Measurements from ENCODE around the gene PRPF38A.

The PRPF38A gene

DNA sequence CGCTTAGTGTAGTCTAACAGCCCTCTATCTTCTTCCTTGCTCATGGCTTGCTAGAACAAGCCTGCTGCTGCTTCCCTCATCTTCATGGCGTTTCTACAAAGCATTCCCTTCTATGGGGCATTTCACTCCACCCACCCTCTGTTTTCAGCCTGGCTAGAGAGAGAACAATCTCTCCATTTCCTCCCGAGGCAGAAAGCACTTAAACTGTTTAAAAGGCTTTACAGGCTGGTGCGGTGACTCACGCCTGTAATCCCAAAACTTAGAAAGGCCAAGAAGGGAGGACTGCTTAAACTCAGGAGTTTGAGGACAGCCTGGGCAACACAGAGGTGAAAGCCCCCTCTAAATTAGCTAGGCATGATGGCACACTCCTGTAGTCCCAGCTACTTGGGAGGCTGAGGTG lies 17.9 kb upstream of the PRPF38A start:
- no peak overlapping the region for H3K4me3 ChIP-seq (ENCODE audit: low read depth, low read length)
- CTCF ChIA-PET = no interaction called here
- TF ChIP-seq, protein P1, sequence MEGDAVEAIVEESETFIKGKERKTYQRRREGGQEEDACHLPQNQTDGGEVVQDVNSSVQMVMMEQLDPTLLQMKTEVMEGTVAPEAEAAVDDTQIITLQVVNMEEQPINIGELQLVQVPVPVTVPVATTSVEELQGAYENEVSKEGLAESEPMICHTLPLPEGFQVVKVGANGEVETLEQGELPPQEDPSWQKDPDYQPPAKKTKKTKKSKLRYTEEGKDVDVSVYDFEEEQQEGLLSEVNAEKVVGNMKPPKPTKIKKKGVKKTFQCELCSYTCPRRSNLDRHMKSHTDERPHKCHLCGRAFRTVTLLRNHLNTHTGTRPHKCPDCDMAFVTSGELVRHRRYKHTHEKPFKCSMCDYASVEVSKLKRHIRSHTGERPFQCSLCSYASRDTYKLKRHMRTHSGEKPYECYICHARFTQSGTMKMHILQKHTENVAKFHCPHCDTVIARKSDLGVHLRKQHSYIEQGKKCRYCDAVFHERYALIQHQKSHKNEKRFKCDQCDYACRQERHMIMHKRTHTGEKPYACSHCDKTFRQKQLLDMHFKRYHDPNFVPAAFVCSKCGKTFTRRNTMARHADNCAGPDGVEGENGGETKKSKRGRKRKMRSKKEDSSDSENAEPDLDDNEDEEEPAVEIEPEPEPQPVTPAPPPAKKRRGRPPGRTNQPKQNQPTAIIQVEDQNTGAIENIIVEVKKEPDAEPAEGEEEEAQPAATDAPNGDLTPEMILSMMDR (IDR thresholded peaks at IDR 0.05; ENCODE audit: insufficient read depth, low read length, missing control alignments) = no peak
- no peak for DNase-seq (ENCODE audit: low read depth, low spot score)
- POLR2A ChIA-PET = no interaction called here

DNA sequence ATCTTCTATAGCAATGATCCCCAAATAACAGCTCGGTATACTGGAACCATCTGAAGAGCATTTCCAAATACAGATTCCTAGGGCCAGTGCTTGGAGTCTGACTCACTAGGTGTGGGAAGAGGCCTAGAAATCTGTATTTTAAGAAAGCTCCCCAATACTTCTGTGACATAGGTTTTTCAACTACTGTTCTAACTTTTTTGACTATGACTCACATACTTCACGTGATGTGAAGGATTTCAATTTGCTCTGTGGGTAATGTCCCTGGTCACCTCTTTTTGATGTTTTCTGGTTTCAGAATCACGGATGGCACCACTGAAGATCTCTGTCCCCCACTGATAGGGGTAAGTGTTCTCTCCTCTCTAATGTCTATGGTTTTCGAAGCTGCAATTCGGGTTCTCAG lies 11.2 kb upstream of the PRPF38A start:
- POLR2A ChIA-PET = no interaction called here

DNA sequence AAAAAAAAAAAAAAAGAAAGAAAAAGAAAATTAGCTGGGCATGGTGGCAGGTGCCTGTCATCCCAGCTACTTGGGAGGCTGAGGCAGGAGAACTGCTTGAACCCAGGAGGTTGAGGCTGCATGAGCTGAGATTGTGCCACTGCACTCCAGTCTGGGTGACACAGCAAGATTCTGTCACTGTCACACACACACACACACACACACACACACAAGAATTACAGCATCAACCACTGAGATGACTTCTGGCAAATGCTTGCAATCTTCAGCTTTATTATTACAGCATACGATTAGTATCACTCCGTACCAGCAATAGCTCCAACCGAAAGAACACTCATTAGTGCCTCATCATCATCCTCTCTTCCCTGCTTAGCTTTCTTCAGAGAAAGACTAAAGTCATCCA lies 4.8 kb upstream of the PRPF38A start:
- ChIA-PET CTCF (interaction anchor here (0.7 to 1.0 kb wide), 3 partner anchors 273 to 348 kb away, joined by 3 to 4 read pairs (median 3); partner anchors contain the start of gene BTF3L4), POLR2A (interaction anchor here (0.6 kb wide), 1 partner anchor 34 kb away, joined by 3 read pairs; the partner anchor contains the start of gene CC2D1B)
- H3K4me3 ChIP-seq (ENCODE audit: low read depth, low read length) = no peak overlapping the region
- DNase-seq (ENCODE audit: low read depth, low spot score) = no peak
- TF ChIP-seq, protein P1 (IDR thresholded peaks at IDR 0.05; ENCODE audit: insufficient read depth, low read length, missing control alignments) = no peak

More for the DNA sequence above, 11.2 kb upstream of the PRPF38A start:
- DNase-seq (ENCODE audit: low read depth, low spot score) = no peak
- no peak overlapping the region for H3K4me3 ChIP-seq (ENCODE audit: low read depth, low read length)
- CTCF ChIA-PET = interaction anchor here (1.4 kb wide), 1 partner anchor 96 kb away, joined by 5 read pairs; no protein-coding TSS in a partner anchor
- TF ChIP-seq, protein P1 (IDR thresholded peaks at IDR 0.05; ENCODE audit: insufficient read depth, low read length, missing control alignments) = no peak

DNA sequence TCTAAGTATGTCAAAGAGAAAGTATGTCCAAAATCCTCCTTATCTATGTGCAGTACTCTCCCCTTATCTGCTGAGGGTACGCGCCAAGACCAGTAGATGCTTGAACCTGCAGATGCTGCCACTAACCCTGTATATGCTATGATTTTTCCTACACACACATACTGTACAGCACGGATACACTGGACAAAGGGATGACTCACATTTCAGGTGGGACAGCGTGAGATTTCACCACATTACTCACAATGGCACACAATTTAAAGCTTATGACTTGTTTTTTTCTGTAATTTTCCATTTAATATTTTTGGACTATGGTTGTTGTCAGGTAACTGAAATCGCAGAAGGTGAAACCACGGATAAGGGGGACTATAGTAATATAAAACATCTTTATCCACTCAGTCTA lies 4.3 kb upstream of the PRPF38A start:
- H3K4me3 ChIP-seq (ENCODE audit: low read depth, low read length) = no peak overlapping the region
- TF ChIP-seq, protein P1 (IDR thresholded peaks at IDR 0.05; ENCODE audit: insufficient read depth, low read length, missing control alignments) = no peak
- DNase-seq (ENCODE audit: low read depth, low spot score) = no peak
- ChIA-PET POLR2A (no interaction called here), CTCF (interaction anchor here (0.7 to 1.0 kb wide), 2 partner anchors 273 to 344 kb away, joined by 3 to 4 read pairs; partner anchors contain the start of gene BTF3L4)

DNA sequence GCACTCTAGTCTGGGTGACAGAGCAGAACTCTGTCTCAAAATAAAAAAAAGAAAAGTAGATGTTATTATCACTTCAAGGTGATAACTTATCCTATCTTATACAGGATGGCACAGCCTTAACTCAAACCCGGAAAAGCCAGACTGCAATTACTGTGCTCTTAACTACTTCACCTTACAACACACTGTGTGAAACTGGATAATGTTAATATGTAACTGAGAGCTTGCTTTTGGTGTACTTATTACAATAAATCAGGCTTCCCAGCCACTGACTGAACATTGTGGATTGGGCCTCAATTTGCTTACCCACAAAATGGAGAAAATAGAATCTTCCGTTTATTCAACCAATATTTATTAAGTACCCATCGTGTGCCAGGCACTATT lies 1.6 kb upstream of the PRPF38A start:
- no peak overlapping the region for H3K4me3 ChIP-seq (ENCODE audit: low read depth, low read length)
- ChIA-PET CTCF (no interaction called here), POLR2A (no interaction called here)
- DNase-seq (ENCODE audit: low read depth, low spot score) = no peak
- TF ChIP-seq, protein P1 (IDR thresholded peaks at IDR 0.05; ENCODE audit: insufficient read depth, low read length, missing control alignments) = no peak

DNA sequence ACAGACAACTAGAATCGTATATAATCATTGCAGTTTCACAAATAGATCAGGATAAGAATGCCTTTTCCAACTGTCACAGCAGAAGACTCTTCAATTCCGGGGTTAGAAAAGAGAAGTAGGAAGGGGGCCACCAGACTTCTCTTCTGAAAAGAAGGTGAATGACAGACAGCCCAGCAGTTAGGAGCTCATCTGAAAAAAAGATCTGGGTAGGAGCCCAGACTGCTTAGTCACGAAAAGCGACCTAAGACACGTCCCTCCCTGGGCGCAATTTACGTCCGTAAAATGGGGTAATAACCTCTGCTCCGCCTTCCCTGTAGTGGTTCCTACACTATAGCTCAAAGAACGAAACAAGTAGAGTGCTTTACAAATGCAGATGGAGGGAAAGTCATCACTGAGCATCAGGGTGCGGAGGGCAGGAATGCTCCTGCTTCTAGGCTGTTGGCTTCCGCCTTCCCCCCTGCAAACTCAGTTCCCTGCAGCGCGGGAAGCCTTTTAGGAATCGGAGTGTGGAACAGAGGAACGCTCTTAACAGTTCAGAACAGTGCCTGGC lies 761 bp upstream of the PRPF38A start:
- TF ChIP-seq, protein P1 (IDR thresholded peaks at IDR 0.05; ENCODE audit: insufficient read depth, low read length, missing control alignments) = no peak
- ChIA-PET POLR2A (interaction anchor here (1.0 to 1.5 kb wide), 3 partner anchors 10 to 149 kb away, joined by 3 to 4 read pairs (median 3); partner anchors contain the start of gene TUT4), CTCF (interaction anchor here (1.3 to 1.4 kb wide), 2 partner anchors 33 to 284 kb away, joined by 3 to 4 read pairs; no protein-coding TSS in a partner anchor)
- peak overlapping the region; percentile 99 for H3K4me3 ChIP-seq (ENCODE audit: low read depth, low read length)
- DNase-seq (ENCODE audit: low read depth, low spot score) = no peak

Data from AG04449 (cell line).